HepG2 (cell line): ENCODE measurements around the gene SNX30. TPM values are rescaled to one million over a fixed set of nuclear protein-coding genes. Genes with fewer than 3 reads are reported as not detected.
A peak's percentile ranks its signal among the peaks of the same experiment; 100 is the strongest.

Source experiments
- BRCA1 ChIP-seq: sonication (generic); formaldehyde crosslinking; IDR thresholded peaks from 2 replicates; pipeline ENCODE4 v1.4.0; 2020; ENCODE audit warnings: missing genetic modification reagents
- CBFB ChIP-seq: sonication (generic); formaldehyde crosslinking; IDR thresholded peaks from 2 replicates; pipeline ENCODE4 v1.4.0; 2020; ENCODE audit warnings: missing genetic modification reagents
- CCDC6 ChIP-seq: sonication (generic); formaldehyde crosslinking; IDR thresholded peaks from 2 replicates; pipeline ENCODE4 v1.8.1; 2022; ENCODE audit warnings: mild to moderate bottlenecking, missing genetic modification reagents, moderate library complexity
- DR1 ChIP-seq: sonication (generic); formaldehyde crosslinking; IDR thresholded peaks from 2 replicates; pipeline ENCODE4 v1.8.0; 2021; ENCODE audit warnings: mild to moderate bottlenecking, missing genetic modification reagents, inconsistent platforms
- GTF2F1 ChIP-seq: fragments of 150-350 bp; IDR thresholded peaks from 2 replicates; pipeline ENCODE4 v1.6.1; 2014; ENCODE audit warnings: low read length
- HOXA3 ChIP-seq: sonication (generic); formaldehyde crosslinking; IDR thresholded peaks from 2 replicates; pipeline ENCODE4 v1.5.0; 2020; ENCODE audit warnings: missing genetic modification reagents
- JUND ChIP-seq: sonication (generic); formaldehyde crosslinking; IDR thresholded peaks from 2 replicates; pipeline ENCODE4 v1.8.0; 2022; ENCODE audit warnings: mild to moderate bottlenecking, missing genetic modification reagents
- KDM2A ChIP-seq: sonication (generic); formaldehyde crosslinking; IDR thresholded peaks from 2 replicates; pipeline ENCODE4 v1.4.0; 2020; ENCODE audit warnings: low read depth, missing genetic modification reagents, borderline replicate concordance
- KMT2A ChIP-seq: sonication (generic); formaldehyde crosslinking; IDR thresholded peaks from 2 replicates; pipeline ENCODE4 v1.4.0; 2020; ENCODE audit warnings: missing genetic modification reagents
- PREB ChIP-seq: sonication (generic); formaldehyde crosslinking; IDR thresholded peaks from 2 replicates; pipeline ENCODE4 v1.4.0; 2020; ENCODE audit warnings: missing genetic modification reagents
- RBFOX2 ChIP-seq: fragments of 200-400 bp; formaldehyde crosslinking; IDR thresholded peaks from 2 replicates; pipeline ENCODE4 v1.6.1; 2017; ENCODE audit warnings: low read depth, mild to moderate bottlenecking, low read length
- SRSF1 ChIP-seq: fragments of 200-400 bp; formaldehyde crosslinking; optimal IDR thresholded peaks from 2 replicates; pipeline ENCODE3; 2017; ENCODE audit warnings: mild to moderate bottlenecking, low read depth, low read length, moderate library complexity
- XRCC5 ChIP-seq: fragments of 200-400 bp; formaldehyde crosslinking; optimal IDR thresholded peaks from 2 replicates; pipeline ENCODE3; 2017; ENCODE audit warnings: mild to moderate bottlenecking, low read length
- ZBTB42 ChIP-seq: sonication (generic); formaldehyde crosslinking; IDR thresholded peaks from 2 replicates; pipeline ENCODE4 v1.5.0; 2020; ENCODE audit warnings: mild to moderate bottlenecking, missing genetic modification reagents
- ZNF33B ChIP-seq: sonication (generic); formaldehyde crosslinking; IDR thresholded peaks from 2 replicates; pipeline ENCODE4 v1.5.1; 2020; ENCODE audit warnings: mild to moderate bottlenecking, missing genetic modification reagents
- ZNF556 ChIP-seq: sonication (generic); formaldehyde crosslinking; IDR thresholded peaks from 2 replicates; pipeline ENCODE4 v1.4.0; 2020; ENCODE audit warnings: mild to moderate bottlenecking, missing genetic modification reagents, borderline replicate concordance
- ZNF598 ChIP-seq: sonication (generic); formaldehyde crosslinking; IDR thresholded peaks from 2 replicates; pipeline ENCODE4 v1.5.1; 2020; ENCODE audit warnings: mild to moderate bottlenecking, missing genetic modification reagents, borderline replicate concordance
- ZNF724P ChIP-seq: sonication (generic); formaldehyde crosslinking; IDR thresholded peaks from 2 replicates; pipeline ENCODE4 v1.8.0; 2022; ENCODE audit warnings: missing genetic modification reagents, borderline replicate concordance
- ZNF772 ChIP-seq: sonication (generic); formaldehyde crosslinking; IDR thresholded peaks from 2 replicates; pipeline ENCODE4 v1.5.0; 2020; ENCODE audit warnings: mild to moderate bottlenecking, missing genetic modification reagents
- ZSCAN21 ChIP-seq: sonication (generic); formaldehyde crosslinking; IDR thresholded peaks from 2 replicates; pipeline ENCODE4 v1.8.0; 2022; ENCODE audit warnings: mild to moderate bottlenecking, missing genetic modification reagents, moderate library complexity, borderline replicate concordance
- ZSCAN9 ChIP-seq: IDR thresholded peaks from 2 replicates; pipeline ENCODE4 v1.6.1; 2016; ENCODE audit warnings: borderline replicate concordance
- polyA plus RNA-seq, 8 experiments: library from polyadenylated mRNA; depleted of rRNA in 3 of 8; stranded (reverse) in 7 of 8; unstranded in 1 of 8; fragments of >200 nt; fragmentation: Illumina TruSeq in 4 of 8; extraction: Trizol in 4 of 8; gene quantifications; 2 replicates each; pipeline versions ENCODE4 v1.2.1 to v1.2.3, GENCODE V29; 2011 to 2016; ENCODE audit warnings: low read depth in 4 of 8, missing spikeins in 1 of 8, mixed read lengths in 1 of 8; ENCODE audit not compliant: insufficient read depth in 1 of 8
- total RNA-seq, 5 experiments: library from RNA; depleted of rRNA; stranded (reverse); fragments of >200 nt; fragmentation: Illumina TruSeq; extraction: Trizol; gene quantifications; 2 replicates each; pipeline ENCODE4 v1.2.3, GENCODE V29; 2016; ENCODE audit warnings: low read depth in 1 of 5
- TF ChIP-seq, protein P1 (sequence below): sonication (generic); formaldehyde crosslinking; conservative IDR thresholded peaks from 2 replicates; pipeline ENCODE4 v1.4.0; 2020; ENCODE audit warnings: missing genetic modification reagents
- TF ChIP-seq, protein P2 (sequence below): IDR thresholded peaks from 2 replicates; pipeline ENCODE4 v1.6.1; 2016; ENCODE audit warnings: mild to moderate bottlenecking, missing biosample characterization, missing genetic modification reagents

SNX30 gene
- total and polyA plus RNA-seq, 2 of the 13 experiments (the other 11 are each of a cell fraction or from before 2014, with no cell fraction given) = 4.4 to 12.4 TPM

DNA sequence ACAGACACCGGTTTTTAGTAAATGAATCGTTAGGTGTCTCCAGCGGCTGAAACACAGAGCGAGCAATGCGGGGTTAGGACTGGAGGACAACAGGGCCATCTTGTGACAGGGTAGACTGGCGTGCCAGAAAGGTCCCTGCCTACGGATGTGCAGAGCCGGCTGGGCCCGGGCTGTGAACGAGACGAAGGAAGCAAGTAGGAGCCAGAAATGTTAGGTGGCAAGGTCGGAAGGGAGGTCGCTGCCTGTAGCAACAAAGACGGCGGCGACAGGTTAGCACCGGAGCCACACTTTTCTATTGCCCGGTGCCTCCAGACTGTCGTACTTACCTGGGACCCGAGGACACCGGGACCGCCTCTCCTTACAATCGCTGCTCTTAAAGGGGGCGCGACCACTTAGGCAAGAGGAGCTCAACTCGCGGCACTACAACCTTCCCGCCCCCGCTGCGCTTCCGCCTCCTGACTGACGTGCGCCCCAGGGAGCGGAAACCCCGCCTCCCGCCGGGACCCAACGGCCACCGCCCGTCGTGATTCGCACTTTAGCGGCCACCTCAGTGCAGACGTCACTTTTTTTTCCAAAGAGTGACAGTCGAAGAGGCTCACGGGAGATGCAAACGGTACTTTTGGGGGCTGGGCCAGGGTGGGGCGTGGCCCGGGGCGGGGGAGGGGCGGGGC is 32.8 kb upstream of the SNX30 start, which contains the start of gene INIP (continued):
- TF ChIP-seq RBFOX2 (peak; percentile 61), DR1 (CRISPR knock-in tag) (no peak), SRSF1 (no peak), GTF2F1 (no peak), BRCA1 (CRISPR knock-in tag) (peak; percentile 13; the same call in 1 of the 2 replicates), CCDC6 (CRISPR knock-in tag) (peak; percentile 28; the same call in 1 of the 2 replicates), ZBTB42 (0 out of 2 replicates have a peak, but pooled peaks have one; percentile 36), PREB (CRISPR knock-in tag) (no peak), ZSCAN9 (CRISPR knock-in tag) (no peak), ZNF772 (CRISPR knock-in tag) (0 out of 2 replicates have a peak, but pooled peaks have one; percentile 43), ZSCAN21 (no peak; the same call in 1 of the 2 replicates), ZNF33B (no peak), ZNF556 (CRISPR knock-in tag) (no peak), KMT2A (CRISPR knock-in tag) (peak; percentile 71), KDM2A (CRISPR knock-in tag) (peak; percentile 64; the same call in 1 of the 2 replicates), CBFB (CRISPR knock-in tag) (peak; percentile 39; the same call in 1 of the 2 replicates), JUND (CRISPR knock-in tag) (no peak), ZNF598 (CRISPR knock-in tag) (no peak), ZNF724P (CRISPR knock-in tag) (no peak), HOXA3 (CRISPR knock-in tag) (peak; percentile 80; the same call in 1 of the 2 replicates), XRCC5 (no peak)
- TF ChIP-seq, protein P1, sequence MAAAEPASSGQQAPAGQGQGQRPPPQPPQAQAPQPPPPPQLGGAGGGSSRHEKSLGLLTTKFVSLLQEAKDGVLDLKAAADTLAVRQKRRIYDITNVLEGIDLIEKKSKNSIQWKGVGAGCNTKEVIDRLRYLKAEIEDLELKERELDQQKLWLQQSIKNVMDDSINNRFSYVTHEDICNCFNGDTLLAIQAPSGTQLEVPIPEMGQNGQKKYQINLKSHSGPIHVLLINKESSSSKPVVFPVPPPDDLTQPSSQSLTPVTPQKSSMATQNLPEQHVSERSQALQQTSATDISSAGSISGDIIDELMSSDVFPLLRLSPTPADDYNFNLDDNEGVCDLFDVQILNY (CRISPR knock-in tag) = peak; percentile 93
- TF ChIP-seq, protein P2, sequence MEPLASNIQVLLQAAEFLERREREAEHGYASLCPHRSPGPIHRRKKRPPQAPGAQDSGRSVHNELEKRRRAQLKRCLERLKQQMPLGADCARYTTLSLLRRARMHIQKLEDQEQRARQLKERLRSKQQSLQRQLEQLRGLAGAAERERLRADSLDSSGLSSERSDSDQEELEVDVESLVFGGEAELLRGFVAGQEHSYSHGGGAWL (CRISPR knock-in tag) = peak; percentile 24; the same call in 1 of the 2 replicates
